Upper lobe of right lung (tissue), 1 donor: ENCODE measurements around the gene NCLN. TPM values are rescaled to one million over a fixed set of nuclear protein-coding genes. Genes with fewer than 3 reads are reported as not detected.

Experiments used
- ATAC-seq: fragments of 200-7000 bp; cut with Tn5 transposase; one replicate; pipeline ENCODE4 v1.9.1; 2020; ENCODE audit warnings: mild to moderate bottlenecking, moderate library complexity
- DNase-seq: peaks from one replicate; pipeline ENCODE4 v3.0.0-alpha.2; 2020
- H3K27ac ChIP-seq: fragments of 200-600 bp; one replicate; pipeline ENCODE4 v1.8.0; 2022
- H3K27me3 ChIP-seq: fragments of 200-600 bp; one replicate; pipeline ENCODE4 v1.8.0; 2022; ENCODE audit warnings: mild to moderate bottlenecking
- H3K36me3 ChIP-seq: fragments of 200-600 bp; one replicate; pipeline ENCODE4 v1.8.0; 2022
- H3K4me1 ChIP-seq: fragments of 200-600 bp; one replicate; pipeline ENCODE4 v1.8.0; 2022
- H3K4me3 ChIP-seq: fragments of 200-600 bp; one replicate; pipeline ENCODE4 v1.8.0; 2022; ENCODE audit warnings: mild to moderate bottlenecking
- H3K9me3 ChIP-seq: fragments of 200-600 bp; one replicate; pipeline ENCODE4 v1.8.0; 2022
- CTCF ChIP-seq: fragments of 200-600 bp; IDR thresholded peaks from one replicate; pipeline ENCODE4 v1.8.0; 2022; ENCODE audit warnings: antibody characterized with exemption
- intact Hi-C: fragments of 100-400 bp; cut with DNase I; formaldehyde crosslinking; loops from one replicate; pipeline ENCODE4 v1.11.0; 2022
- total RNA-seq: library from RNA; stranded (reverse); fragmentation: NEBNext Ultra II Directional; extraction: Animal tissue kit (Norgen Biotek cat#: 25700); gene quantifications from one replicate; pipeline ENCODE4 v1.2.1, GENCODE V29; 2021
- donor health status: DM: no; HTN: yes; CAD: no; lungs with severe emphysema.

NCLN gene
- total RNA-seq, 1 donor from 2014 or later = 71.4 TPM

- intact Hi-C loops = no loop called here
- no peak for DNase-seq
- peaks cover 50% of the 10 kb centered on the region for H3K36me3 ChIP-seq
- no peak for ATAC-seq
- H3K27ac ChIP-seq = no peak overlapping the region
- no peaks in the 10 kb centered on the region for H3K9me3 ChIP-seq
- no peak overlapping the region for H3K4me3 ChIP-seq
- no peak for TF ChIP-seq CTCF
- H3K4me1 ChIP-seq = no peaks in the 10 kb centered on the region
- no peaks in the 10 kb centered on the region for H3K27me3 ChIP-seq
These were observed 21.9 kb downstream of the NCLN start for GRCh38 chr19:3207461-3208242.

GRCh38 chr19:3208317-3209207 is 22.8 kb downstream of the NCLN start:
- no peak for DNase-seq
- H3K27ac ChIP-seq = no peak overlapping the region
- peaks cover 50% of the 10 kb centered on the region for H3K36me3 ChIP-seq
- H3K27me3 ChIP-seq = no peaks in the 10 kb centered on the region
- H3K4me1 ChIP-seq = no peaks in the 10 kb centered on the region
- TF ChIP-seq CTCF = no peak
- H3K4me3 ChIP-seq = no peak overlapping the region
- no peaks in the 10 kb centered on the region for H3K9me3 ChIP-seq
- intact Hi-C loops = no loop called here
- no peak for ATAC-seq

GRCh38 chr19:3210347-3211017 is 24.8 kb downstream of the NCLN start:
- H3K4me1 ChIP-seq = no peaks in the 10 kb centered on the region
- peaks cover 33% of the 10 kb centered on the region for H3K36me3 ChIP-seq
- ATAC-seq (peak; percentile 88), DNase-seq (peak; percentile 82)
- H3K9me3 ChIP-seq = no peaks in the 10 kb centered on the region
- intact Hi-C loops = no loop called here
- H3K27me3 ChIP-seq = no peaks in the 10 kb centered on the region
- H3K4me3 ChIP-seq = no peak overlapping the region
- no peak overlapping the region for H3K27ac ChIP-seq
- TF ChIP-seq CTCF = peak; percentile 70

GRCh38 chr19:3211191-3211590 is 25.5 kb downstream of the NCLN start:
- no peaks in the 10 kb centered on the region for H3K4me1 ChIP-seq
- TF ChIP-seq CTCF = no peak
- no peaks in the 10 kb centered on the region for H3K9me3 ChIP-seq
- ATAC-seq (no peak), DNase-seq (no peak)
- no peaks in the 10 kb centered on the region for H3K27me3 ChIP-seq
- H3K4me3 ChIP-seq = no peak overlapping the region
- intact Hi-C loops = no loop called here
- H3K27ac ChIP-seq = no peak overlapping the region
- peaks cover 26% of the 10 kb centered on the region for H3K36me3 ChIP-seq

GRCh38 chr19:3213159-3213558 is 27.4 kb downstream of the NCLN start:
- Histone ChIP-seq H3K27me3 (no peaks in the 10 kb centered on the region), H3K4me3 (no peak overlapping the region), H3K36me3 (peaks cover 6% of the 10 kb centered on the region), H3K4me1 (no peaks in the 10 kb centered on the region), H3K9me3 (no peaks in the 10 kb centered on the region), H3K27ac (no peak overlapping the region)
- no peak for DNase-seq
- intact Hi-C loops = no loop called here
- no peak for TF ChIP-seq CTCF
- ATAC-seq = no peak
